B cell (primary cell): ENCODE results near the gene UMAD1. TPM values are rescaled to one million over a fixed set of nuclear protein-coding genes. Genes with fewer than 3 reads are reported as not detected.

Experiments used
- ATAC-seq: fragments of 200-7000 bp; cut with Tn5 transposase; one replicate; pipeline ENCODE4 v1.10.0; 2021; ENCODE audit warnings: low read depth, mild to moderate bottlenecking, moderate number of reproducible peaks, moderate library complexity
- CTCF ChIA-PET: fragments of 350-600 bp; sonication (Branson Sonifier 250); formaldehyde crosslinking; loops from one replicate; lab custom pipeline; 2021; ENCODE audit warnings: antibody characterized with exemption, inconsistent platforms; lab: Charles Lee
- POLR2A ChIA-PET: fragments of 350-600 bp; sonication (Branson Sonifier 250); formaldehyde crosslinking; loops from one replicate; lab custom pipeline; 2021; ENCODE audit warnings: antibody characterized with exemption; lab: Charles Lee
- DNase-seq: peaks from one replicate; pipeline ENCODE4 v3.0.0; 2013
- H2AFZ ChIP-seq: 2 replicates; pipeline ENCODE4 v1.6.1; 2012; ENCODE audit warnings: mild to moderate bottlenecking, low read depth, low read length; ENCODE audit not compliant: insufficient read depth, poor library complexity, severe bottlenecking
- H3K27ac ChIP-seq, 2 donors: 1 replicate in 1 of 2; 2 replicates in 1 of 2; pipeline ENCODE4 v1.5.1; 2012 to 2013; ENCODE audit warnings: low read length in 2 of 2, mild to moderate bottlenecking in 2 of 2, moderate library complexity in 1 of 2
- H3K27me3 ChIP-seq, 4 experiments: fragments of 200-600 bp in 1 of 4; sonication (generic) in 1 of 4; replicated peaks in 1 of 4; 1 replicate in 2 of 4; 2 replicates in 2 of 4; pipeline versions ENCODE4 v1.6.1 to v1.7.0; 2013 to 2016; ENCODE audit warnings: low read length in 3 of 4, mild to moderate bottlenecking in 2 of 4, mixed read lengths in 1 of 4, moderate library complexity in 1 of 4; ENCODE audit not compliant: insufficient read depth in 4 of 4, control insufficient read depth in 3 of 4; ENCODE audit errors: control extremely low read depth in 1 of 4
- H3K36me3 ChIP-seq, 2 experiments: replicated peaks in 1 of 2; 1 replicate in 1 of 2; 2 replicates in 1 of 2; pipeline versions ENCODE4 v1.6.1 to v1.7.1; 2013; ENCODE audit warnings: low read length in 1 of 2; ENCODE audit not compliant: insufficient read depth in 2 of 2, control insufficient read depth in 1 of 2; ENCODE audit errors: control extremely low read depth in 1 of 2, extremely low read depth in 1 of 2
- H3K4me1 ChIP-seq, 2 donors: fragments of 200-600 bp in 1 of 2; sonication (generic) in 1 of 2; 1 replicate in 1 of 2; 2 replicates in 1 of 2; pipeline versions ENCODE4 v1.5.1 to v1.6.1; 2013 to 2017; ENCODE audit warnings: low read length in 2 of 2; ENCODE audit not compliant: control insufficient read depth in 2 of 2, insufficient read depth in 2 of 2
- H3K4me2 ChIP-seq: replicated peaks from 2 replicates; pipeline ENCODE3; 2012; ENCODE audit warnings: mild to moderate bottlenecking, low read depth, low read length; ENCODE audit not compliant: poor library complexity, severe bottlenecking
- H3K4me3 ChIP-seq, 5 experiments: fragments of 200-600 bp in 1 of 5; sonication (generic) in 1 of 5; 1 replicate in 3 of 5; 2 replicates in 2 of 5; pipeline versions ENCODE4 v1.5.1 to v1.7.0; 2011 to 2016; ENCODE audit warnings: low read length in 4 of 5, mild to moderate bottlenecking in 4 of 5, low read depth in 2 of 5, control low read depth in 1 of 5, moderate library complexity in 1 of 5; ENCODE audit not compliant: insufficient read depth in 1 of 5; ENCODE audit errors: control extremely low read depth in 1 of 5, extremely low read depth in 1 of 5
- H3K79me2 ChIP-seq: fragments of 200-600 bp; sonication (generic); one replicate; pipeline ENCODE4 v1.6.0; 2016; ENCODE audit warnings: low read length; ENCODE audit not compliant: control insufficient read depth, insufficient read depth
- H3K9ac ChIP-seq: fragments of 200-600 bp; sonication (generic); 2 replicates; pipeline ENCODE4 v1.6.1; 2017; ENCODE audit warnings: mild to moderate bottlenecking, low read length, moderate library complexity
- H3K9me3 ChIP-seq, 3 donors: one replicate each; pipeline versions ENCODE4 v1.6.1 to v1.7.1; 2013; ENCODE audit warnings: low read length in 2 of 3; ENCODE audit not compliant: control insufficient read depth in 2 of 3, insufficient read depth in 1 of 3; ENCODE audit errors: control extremely low read depth in 1 of 3
- H4K20me1 ChIP-seq: 2 replicates; pipeline ENCODE4 v1.6.0; 2012; ENCODE audit warnings: mild to moderate bottlenecking, low read length; ENCODE audit not compliant: insufficient read depth, control insufficient read depth, poor library complexity, severe bottlenecking
- H3K27ac Mint-ChIP-seq: one replicate; pipeline ENCODE4 v1.8.0; 2021; ENCODE audit warnings: mixed read lengths
- H3K27me3 Mint-ChIP-seq: one replicate; pipeline ENCODE4 v1.8.0; 2021; ENCODE audit warnings: mixed read lengths
- H3K4me1 Mint-ChIP-seq: one replicate; pipeline ENCODE4 v1.8.0; 2021; ENCODE audit warnings: mixed read lengths
- H3K4me3 Mint-ChIP-seq: one replicate; pipeline ENCODE4 v1.8.0; 2021; ENCODE audit warnings: mixed read lengths
- H3K9me3 Mint-ChIP-seq: one replicate; pipeline ENCODE4 v1.8.0; 2022; ENCODE audit warnings: mixed read lengths; ENCODE audit not compliant: insufficient read depth
- CTCF ChIP-seq: fragments of 200-600 bp; IDR thresholded peaks from one replicate; pipeline ENCODE4 v1.8.0; 2022; ENCODE audit warnings: antibody characterized with exemption, mild to moderate bottlenecking
- EZH2 ChIP-seq: IDR thresholded peaks from 2 replicates; pipeline ENCODE4 v1.6.1; 2012; ENCODE audit warnings: borderline replicate concordance, low read depth, mild to moderate bottlenecking, moderate library complexity, low read length; ENCODE audit not compliant: insufficient read depth, poor library complexity, severe bottlenecking
- WGBS: methylation state at CpG from one replicate; pipeline ENCODE4 v1.1.5; 2013; ENCODE audit warnings: missing lambda C conversion rate; ENCODE audit not compliant: insufficient coverage; 5-methylcytosine and 5-hydroxymethylcytosine counted together
- intact Hi-C: fragments of 100-400 bp; cut with micrococcal nuclease; formaldehyde crosslinking; loops from one replicate; pipeline ENCODE4 v1.10.0; 2022
- polyA plus RNA-seq: library from polyadenylated mRNA; depleted of rRNA; stranded (reverse); fragments of >200 nt; gene quantifications from 2 replicates; pipeline ENCODE4 v1.2.3, GENCODE V29; 2012
- total RNA-seq, 2 donors: library from RNA; stranded (reverse); fragments of 120-200 nt in 1 of 2; gene quantifications; 1 replicate in 1 of 2; 2 replicates in 1 of 2; pipeline versions ENCODE4 v1.2.3 to v1.2.4, GENCODE V29; 2013 to 2022

UMAD1 gene
- total and polyA plus RNA-seq, 2 donors (not counting 1 experiment from before 2014, with no cell fraction given), result 11.6 to 25.9 TPM

GRCh38 chr7:7810826-7811225, 170.3 kb downstream of the UMAD1 start:
- H3K4me3 ChIP-seq, result no peak overlapping the region
- H3K9ac ChIP-seq, result no peak overlapping the region
- H3K79me2 ChIP-seq, result no peaks in the 10 kb centered on the region
- peaks cover 0 to 3% (median 2%) of the 10 kb centered on the region in 3 donors for H3K9me3 ChIP-seq
- Mint-ChIP-seq H3K4me1 (peaks cover 26% of the 10 kb centered on the region), H3K4me3 (no peak overlapping the region), H3K27ac (no peak overlapping the region), H3K9me3 (no peaks in the 10 kb centered on the region), H3K27me3 (no peaks in the 10 kb centered on the region)
- ChIA-PET POLR2A (no interaction called here), CTCF (interaction anchor here (0.5 kb wide), 1 partner anchor 126 kb away, joined by 3 read pairs; no protein-coding TSS in a partner anchor)
- H2AFZ ChIP-seq, result no peak overlapping the region
- ATAC-seq (no peak), DNase-seq (no peak)
- peaks cover 18 to 19% of the 10 kb centered on the region in 2 donors for H3K4me1 ChIP-seq
- no peak overlapping the region for H3K4me2 ChIP-seq
- intact Hi-C loops, result no loop called here
- WGBS, result no CpG with 5 or more reads among the region's 2 CpGs
- H3K36me3 ChIP-seq, result no peaks in the 10 kb centered on the region
- no peak overlapping the region for H3K27ac ChIP-seq
- H4K20me1 ChIP-seq, result no peaks in the 10 kb centered on the region
- H3K27me3 ChIP-seq, result no peaks in the 10 kb centered on the region
- TF ChIP-seq CTCF, result no peak
- TF ChIP-seq EZH2, result no peak

- WGBS, result no CpG with 5 or more reads among the region's 1 CpG
- H3K4me1 ChIP-seq, result peaks cover 26% of the 10 kb centered on the region in 2 donors
- peaks cover 0 to 3% (median 2%) of the 10 kb centered on the region in 3 donors for H3K9me3 ChIP-seq
- ATAC-seq, result no peak
- no peak for DNase-seq
- H3K27me3 Mint-ChIP-seq, result no peaks in the 10 kb centered on the region
- no peak for TF ChIP-seq EZH2
- TF ChIP-seq CTCF, result no peak
- no peak overlapping the region for H3K27ac Mint-ChIP-seq
- H3K9ac ChIP-seq, result no peak overlapping the region
- no peaks in the 10 kb centered on the region for H3K9me3 Mint-ChIP-seq
- intact Hi-C loops, result no loop called here
- H4K20me1 ChIP-seq, result no peaks in the 10 kb centered on the region
- no peaks in the 10 kb centered on the region for H3K79me2 ChIP-seq
- H3K36me3 ChIP-seq, result no peaks in the 10 kb centered on the region
- no peaks in the 10 kb centered on the region for H3K27me3 ChIP-seq
- no peak overlapping the region for H2AFZ ChIP-seq
- no peak overlapping the region for H3K4me3 Mint-ChIP-seq
- H3K4me3 ChIP-seq, result no peak overlapping the region
- H3K27ac ChIP-seq, result no peak overlapping the region
- no peak overlapping the region for H3K4me2 ChIP-seq
- peaks cover 39% of the 10 kb centered on the region for H3K4me1 Mint-ChIP-seq
- ChIA-PET CTCF (interaction anchor here (0.6 kb wide), 3 partner anchors 31 to 124 kb away, joined by 3 read pairs; no protein-coding TSS in a partner anchor), POLR2A (interaction anchor here (0.7 kb wide), 1 partner anchor 157 kb away, joined by 4 read pairs; no protein-coding TSS in a partner anchor)
These were observed 171.6 kb downstream of the UMAD1 start for GRCh38 chr7:7812112-7812511.
